ENCODE results near the gene DCP1A.

DNA sequence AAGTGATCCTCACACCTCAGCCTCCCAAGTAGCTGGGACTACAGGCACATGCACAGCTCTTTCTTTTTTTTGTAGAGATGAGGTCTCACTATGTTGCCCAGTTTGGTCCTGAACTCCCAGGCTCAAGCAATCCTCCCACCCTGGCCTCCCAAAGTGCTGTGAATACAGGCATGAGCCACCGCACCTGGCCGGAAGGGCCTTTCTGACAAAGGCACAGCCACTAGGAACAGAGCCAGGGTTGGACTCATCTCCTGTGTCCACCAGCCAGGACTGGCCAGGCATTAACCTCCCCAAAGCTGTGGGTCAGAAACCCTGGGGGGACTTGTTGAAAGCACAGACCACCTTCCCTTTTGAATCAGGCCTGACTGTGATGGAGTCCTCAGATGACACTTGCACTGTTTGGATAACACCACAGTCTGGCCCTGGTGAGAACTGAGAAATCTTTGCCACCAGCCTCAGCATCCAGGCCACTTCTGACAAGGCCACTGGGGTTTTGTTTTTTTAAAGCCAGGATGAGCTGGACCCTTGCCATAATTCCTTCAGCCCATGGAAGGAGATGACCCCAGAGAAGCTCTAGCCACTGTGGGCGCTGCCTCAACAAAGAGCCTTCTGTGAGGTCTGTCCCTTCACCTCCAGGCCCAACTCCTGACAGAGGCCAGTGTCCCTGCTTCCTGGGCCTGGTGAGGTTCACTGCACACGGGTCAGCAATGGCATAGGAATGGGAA, 96.3 kb downstream of the DCP1A start:
- TF ChIP-seq, protein P1, sequence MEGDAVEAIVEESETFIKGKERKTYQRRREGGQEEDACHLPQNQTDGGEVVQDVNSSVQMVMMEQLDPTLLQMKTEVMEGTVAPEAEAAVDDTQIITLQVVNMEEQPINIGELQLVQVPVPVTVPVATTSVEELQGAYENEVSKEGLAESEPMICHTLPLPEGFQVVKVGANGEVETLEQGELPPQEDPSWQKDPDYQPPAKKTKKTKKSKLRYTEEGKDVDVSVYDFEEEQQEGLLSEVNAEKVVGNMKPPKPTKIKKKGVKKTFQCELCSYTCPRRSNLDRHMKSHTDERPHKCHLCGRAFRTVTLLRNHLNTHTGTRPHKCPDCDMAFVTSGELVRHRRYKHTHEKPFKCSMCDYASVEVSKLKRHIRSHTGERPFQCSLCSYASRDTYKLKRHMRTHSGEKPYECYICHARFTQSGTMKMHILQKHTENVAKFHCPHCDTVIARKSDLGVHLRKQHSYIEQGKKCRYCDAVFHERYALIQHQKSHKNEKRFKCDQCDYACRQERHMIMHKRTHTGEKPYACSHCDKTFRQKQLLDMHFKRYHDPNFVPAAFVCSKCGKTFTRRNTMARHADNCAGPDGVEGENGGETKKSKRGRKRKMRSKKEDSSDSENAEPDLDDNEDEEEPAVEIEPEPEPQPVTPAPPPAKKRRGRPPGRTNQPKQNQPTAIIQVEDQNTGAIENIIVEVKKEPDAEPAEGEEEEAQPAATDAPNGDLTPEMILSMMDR (IDR thresholded peaks at IDR 0.05; ENCODE audit: insufficient read depth, low read length) = no peak
- TF ChIP-seq GABPA (IDR thresholded peaks at IDR 0.05; ENCODE audit: low read depth) (no peak), SPI1 (IDR thresholded peaks at IDR 0.05; ENCODE audit: borderline replicate concordance, low read depth) (no peak), POLR2AphosphoS5 (IDR thresholded peaks at IDR 0.05; ENCODE audit: low read depth) (no peak; the same call in 1 of the 2 replicates)
- TF ChIP-seq, protein P2, sequence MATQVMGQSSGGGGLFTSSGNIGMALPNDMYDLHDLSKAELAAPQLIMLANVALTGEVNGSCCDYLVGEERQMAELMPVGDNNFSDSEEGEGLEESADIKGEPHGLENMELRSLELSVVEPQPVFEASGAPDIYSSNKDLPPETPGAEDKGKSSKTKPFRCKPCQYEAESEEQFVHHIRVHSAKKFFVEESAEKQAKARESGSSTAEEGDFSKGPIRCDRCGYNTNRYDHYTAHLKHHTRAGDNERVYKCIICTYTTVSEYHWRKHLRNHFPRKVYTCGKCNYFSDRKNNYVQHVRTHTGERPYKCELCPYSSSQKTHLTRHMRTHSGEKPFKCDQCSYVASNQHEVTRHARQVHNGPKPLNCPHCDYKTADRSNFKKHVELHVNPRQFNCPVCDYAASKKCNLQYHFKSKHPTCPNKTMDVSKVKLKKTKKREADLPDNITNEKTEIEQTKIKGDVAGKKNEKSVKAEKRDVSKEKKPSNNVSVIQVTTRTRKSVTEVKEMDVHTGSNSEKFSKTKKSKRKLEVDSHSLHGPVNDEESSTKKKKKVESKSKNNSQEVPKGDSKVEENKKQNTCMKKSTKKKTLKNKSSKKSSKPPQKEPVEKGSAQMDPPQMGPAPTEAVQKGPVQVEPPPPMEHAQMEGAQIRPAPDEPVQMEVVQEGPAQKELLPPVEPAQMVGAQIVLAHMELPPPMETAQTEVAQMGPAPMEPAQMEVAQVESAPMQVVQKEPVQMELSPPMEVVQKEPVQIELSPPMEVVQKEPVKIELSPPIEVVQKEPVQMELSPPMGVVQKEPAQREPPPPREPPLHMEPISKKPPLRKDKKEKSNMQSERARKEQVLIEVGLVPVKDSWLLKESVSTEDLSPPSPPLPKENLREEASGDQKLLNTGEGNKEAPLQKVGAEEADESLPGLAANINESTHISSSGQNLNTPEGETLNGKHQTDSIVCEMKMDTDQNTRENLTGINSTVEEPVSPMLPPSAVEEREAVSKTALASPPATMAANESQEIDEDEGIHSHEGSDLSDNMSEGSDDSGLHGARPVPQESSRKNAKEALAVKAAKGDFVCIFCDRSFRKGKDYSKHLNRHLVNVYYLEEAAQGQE (IDR thresholded peaks at IDR 0.05; ENCODE audit: insufficient replicate concordance, low read depth) = no peak
